CD4-positive, alpha-beta T cell (primary cell): ENCODE data around the gene ATXN1L. TPM values are rescaled to one million over a fixed set of nuclear protein-coding genes. Genes with fewer than 3 reads are reported as not detected.
A peak's percentile ranks its signal among the peaks of the same experiment; 100 is the strongest.

Experiments
- ATAC-seq: fragments of 200-7000 bp; cut with Tn5 transposase; one replicate; pipeline ENCODE4 v1.10.0; 2022; ENCODE audit warnings: mild to moderate bottlenecking; ENCODE audit not compliant: poor library complexity
- CTCF ChIA-PET: fragments of 350-600 bp; sonication (Branson Sonifier 250); formaldehyde crosslinking; loops from one replicate; lab custom pipeline; 2021; ENCODE audit warnings: antibody characterized with exemption, inconsistent platforms; lab: Charles Lee
- POLR2A ChIA-PET: fragments of 350-600 bp; sonication (Branson Sonifier 250); formaldehyde crosslinking; loops from one replicate; lab custom pipeline; 2021; ENCODE audit warnings: antibody characterized with exemption, inconsistent platforms; lab: Charles Lee
- DNase-seq, 14 experiments: peaks; one replicate each; pipeline ENCODE4 v3.0.0-alpha.2; 2013 to 2020; ENCODE audit warnings: mixed read lengths in 2 of 14
- H3K27ac ChIP-seq, 2 donors: one replicate each; pipeline versions ENCODE4 v1.5.1 to v1.7.0; 2013; ENCODE audit warnings: low read length in 2 of 2, low read depth in 1 of 2, mild to moderate bottlenecking in 1 of 2
- H3K27me3 ChIP-seq, 2 experiments: 1 replicate in 1 of 2; 2 replicates in 1 of 2; pipeline versions ENCODE4 v1.6.1 to v1.7.0; 2013; ENCODE audit warnings: low read length in 2 of 2, control low read depth in 1 of 2, mild to moderate bottlenecking in 1 of 2, moderate library complexity in 1 of 2; ENCODE audit not compliant: insufficient read depth in 2 of 2, control insufficient read depth in 1 of 2
- H3K36me3 ChIP-seq: one replicate; pipeline ENCODE4 v1.6.1; 2013; ENCODE audit warnings: low read length, control low read depth; ENCODE audit not compliant: insufficient read depth
- H3K4me1 ChIP-seq: one replicate; pipeline ENCODE4 v1.6.1; 2013; ENCODE audit warnings: low read length, control low read depth; ENCODE audit not compliant: insufficient read depth
- H3K4me3 ChIP-seq: one replicate; pipeline ENCODE4 v1.5.1; 2013; ENCODE audit warnings: mild to moderate bottlenecking, low read length, moderate library complexity
- H3K9me3 ChIP-seq, 2 experiments: 1 replicate in 1 of 2; 2 replicates in 1 of 2; pipeline versions ENCODE4 v1.6.1 to v1.7.0; 2013; ENCODE audit warnings: low read length in 2 of 2, mild to moderate bottlenecking in 2 of 2, control low read depth in 1 of 2, moderate library complexity in 1 of 2; ENCODE audit not compliant: control insufficient read depth in 1 of 2, insufficient read depth in 1 of 2
- H3K27ac Mint-ChIP-seq: one replicate; pipeline ENCODE4 v1.8.0; 2020; ENCODE audit warnings: mixed read lengths
- H3K27me3 Mint-ChIP-seq: one replicate; pipeline ENCODE4 v1.8.0; 2021; ENCODE audit warnings: mixed read lengths
- H3K36me3 Mint-ChIP-seq: one replicate; pipeline ENCODE4 v1.8.0; 2021; ENCODE audit warnings: low read depth, mixed read lengths
- H3K4me1 Mint-ChIP-seq: one replicate; pipeline ENCODE4 v1.8.0; 2021; ENCODE audit warnings: low read depth, mixed read lengths
- H3K4me3 Mint-ChIP-seq: one replicate; pipeline ENCODE4 v1.8.0; 2020; ENCODE audit warnings: mild to moderate bottlenecking, mixed read lengths
- H3K9me3 Mint-ChIP-seq: one replicate; pipeline ENCODE4 v1.8.0; 2020; ENCODE audit warnings: mixed read lengths
- intact Hi-C, 2 experiments: fragments of 100-400 bp; cut with DNase I in 1 of 2; cut with micrococcal nuclease in 1 of 2; formaldehyde crosslinking; loops; one replicate each; pipeline versions ENCODE4 v1.15.1 to v1.9.0; 2023 to 2025; cut with DNase I, micrococcal nuclease
- total RNA-seq, 174 experiments: library from RNA in 2 of 174; stranded (reverse) in 2 of 174; gene quantifications; one replicate each; pipeline ENCODE4 v1.2.3 and lab custom pipeline; 2021 to 2026
- TF ChIP-seq, protein P1 (sequence below): fragments of 200-600 bp; IDR thresholded peaks from one replicate; pipeline ENCODE4 v1.8.0; 2022; ENCODE audit warnings: antibody characterized with exemption, mild to moderate bottlenecking

The ATXN1L gene
- total RNA-seq, 2 experiments from 2014 or later, result 61.0 to 61.1 TPM

DNA sequence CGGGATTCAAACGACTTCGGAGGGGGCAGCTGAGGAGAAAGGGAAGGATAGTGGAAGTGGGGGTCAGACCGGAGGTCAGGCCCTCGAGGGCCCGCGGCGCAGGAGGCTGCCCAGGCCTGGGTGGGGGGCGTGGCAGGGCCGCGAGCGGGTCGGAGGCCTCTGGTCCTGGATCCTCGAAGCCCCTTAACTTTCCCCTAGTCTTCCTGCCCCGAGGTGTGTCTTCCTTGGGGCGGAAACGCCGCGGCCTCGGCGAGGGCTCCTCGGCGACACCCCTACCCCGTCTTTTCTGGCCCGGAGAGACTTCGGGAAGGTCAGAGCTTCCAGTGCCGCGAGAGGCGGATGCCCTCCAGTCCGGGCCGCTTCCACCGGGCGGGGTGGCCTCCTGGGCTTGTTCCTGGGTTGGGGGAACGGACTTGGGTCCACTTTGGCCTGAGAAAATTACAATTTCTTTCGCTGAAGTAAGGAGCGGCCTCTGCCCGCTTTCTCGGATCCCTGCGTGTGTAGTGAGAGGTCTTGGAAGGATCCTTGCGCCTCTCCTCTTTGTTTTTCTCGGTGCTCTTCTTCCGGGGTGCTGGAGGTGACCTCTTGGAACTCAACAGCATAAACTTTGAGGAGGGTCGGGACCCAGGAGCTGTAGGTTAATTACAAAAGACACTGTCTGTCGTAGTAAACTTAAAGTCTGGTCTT, 50.0 kb downstream of the ATXN1L start:
- peaks cover 25% of the 10 kb centered on the region for H3K36me3 Mint-ChIP-seq
- peaks cover 47% of the 10 kb centered on the region for H3K4me1 ChIP-seq
- peak overlapping the region; percentile 98 for H3K4me3 ChIP-seq

DNA sequence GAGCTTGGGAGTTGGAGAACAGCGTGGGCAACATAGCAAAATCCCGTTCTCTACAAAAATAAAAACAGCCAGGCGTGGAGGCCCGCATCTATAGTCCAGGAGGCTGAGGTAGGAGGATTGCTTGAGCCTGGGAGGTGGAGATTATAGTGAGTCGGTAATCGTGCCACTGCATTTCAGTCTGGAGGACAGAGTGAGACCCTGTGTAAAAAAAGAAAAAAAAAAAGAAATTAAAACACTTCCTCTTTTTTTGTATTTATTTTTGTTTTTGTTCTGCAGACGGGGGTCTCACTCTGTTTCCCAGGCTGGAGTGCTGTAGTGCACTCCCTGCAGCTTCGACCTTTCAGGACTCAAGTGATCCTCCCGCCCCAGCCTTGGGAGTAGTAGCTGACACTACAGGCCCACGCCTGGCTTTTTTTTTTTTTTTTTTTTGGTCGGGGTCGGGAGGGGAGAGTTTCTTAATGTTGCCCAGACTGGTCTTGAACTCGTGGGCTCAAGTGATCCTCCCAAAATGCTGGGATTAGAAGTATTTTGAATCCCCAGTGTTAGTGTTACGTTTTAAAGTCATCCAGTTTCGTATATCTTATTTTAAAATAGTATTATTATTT, 51.1 kb downstream of the ATXN1L start:
- no peaks in the 10 kb centered on the region for H3K27me3 Mint-ChIP-seq
- DNase-seq, result no peak

More for the DNA sequence above, 50.0 kb downstream of the ATXN1L start:
- DNase-seq, result peak in 6 of 14 experiments; percentile 26 to 51 (median 28)
- Mint-ChIP-seq H3K27me3 (no peaks in the 10 kb centered on the region), H3K4me3 (peak overlapping the region; percentile 99), H3K27ac (peak overlapping the region; percentile 98), H3K9me3 (no peaks in the 10 kb centered on the region), H3K4me1 (peaks cover 43% of the 10 kb centered on the region)
- H3K9me3 ChIP-seq, result no peaks in the 10 kb centered on the region
- peaks cover 2% of the 10 kb centered on the region for H3K36me3 ChIP-seq
- intact Hi-C loops, result loop anchor here (1.0 to 5.0 kb wide), 7 partner anchors 12 to 174 kb away; partner anchors contain the start of genes AP1G1 (in 1 of the 2), PHLPP2 (in 1 of the 2) and ZNF821 (in 1 of the 2)
- H3K27ac ChIP-seq, result peak overlapping the region; percentile 94 to 95
- ChIA-PET POLR2A (interaction anchor here (0.6 to 9.1 kb wide), 10 partner anchors 12 to 331 kb away, joined by 3 to 219 read pairs (median 3); partner anchors contain the start of genes AP1G1 and ZNF821), CTCF (interaction anchor here (0.9 to 7.9 kb wide), 2 partner anchors 12 to 66 kb away, joined by 3 to 100 read pairs; partner anchors contain the start of gene ZNF821)
- TF ChIP-seq, protein P1, sequence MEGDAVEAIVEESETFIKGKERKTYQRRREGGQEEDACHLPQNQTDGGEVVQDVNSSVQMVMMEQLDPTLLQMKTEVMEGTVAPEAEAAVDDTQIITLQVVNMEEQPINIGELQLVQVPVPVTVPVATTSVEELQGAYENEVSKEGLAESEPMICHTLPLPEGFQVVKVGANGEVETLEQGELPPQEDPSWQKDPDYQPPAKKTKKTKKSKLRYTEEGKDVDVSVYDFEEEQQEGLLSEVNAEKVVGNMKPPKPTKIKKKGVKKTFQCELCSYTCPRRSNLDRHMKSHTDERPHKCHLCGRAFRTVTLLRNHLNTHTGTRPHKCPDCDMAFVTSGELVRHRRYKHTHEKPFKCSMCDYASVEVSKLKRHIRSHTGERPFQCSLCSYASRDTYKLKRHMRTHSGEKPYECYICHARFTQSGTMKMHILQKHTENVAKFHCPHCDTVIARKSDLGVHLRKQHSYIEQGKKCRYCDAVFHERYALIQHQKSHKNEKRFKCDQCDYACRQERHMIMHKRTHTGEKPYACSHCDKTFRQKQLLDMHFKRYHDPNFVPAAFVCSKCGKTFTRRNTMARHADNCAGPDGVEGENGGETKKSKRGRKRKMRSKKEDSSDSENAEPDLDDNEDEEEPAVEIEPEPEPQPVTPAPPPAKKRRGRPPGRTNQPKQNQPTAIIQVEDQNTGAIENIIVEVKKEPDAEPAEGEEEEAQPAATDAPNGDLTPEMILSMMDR, result no peak
- ATAC-seq, result peak; percentile 6
- H3K27me3 ChIP-seq, result no peaks in the 10 kb centered on the region

DNA sequence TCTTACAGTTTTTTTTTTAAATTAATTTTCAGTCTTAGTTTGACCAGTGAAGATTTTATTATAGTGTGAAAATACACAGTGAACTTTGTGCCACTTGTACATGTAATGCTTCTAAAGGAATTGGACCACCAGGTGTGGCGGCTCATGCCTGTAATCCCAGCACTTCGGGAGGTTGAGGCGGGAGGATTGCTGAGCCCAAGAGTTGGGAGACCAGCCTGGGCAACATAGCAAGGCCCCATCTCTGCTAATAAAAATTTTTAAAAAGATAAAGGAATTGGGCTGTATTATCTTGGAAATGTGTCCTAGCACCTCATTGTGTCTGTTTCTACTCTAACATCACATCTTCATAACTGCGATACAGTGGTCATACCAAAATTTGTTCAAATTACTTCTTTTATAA, 53.4 kb downstream of the ATXN1L start:
- TF ChIP-seq, protein P1, result no peak
- H3K4me1 ChIP-seq, result peaks cover 56% of the 10 kb centered on the region

More for the DNA sequence above, 51.1 kb downstream of the ATXN1L start:
- Mint-ChIP-seq H3K36me3 (peaks cover 25% of the 10 kb centered on the region), H3K27ac (peak overlapping the region; percentile 98), H3K4me1 (peaks cover 51% of the 10 kb centered on the region), H3K9me3 (no peaks in the 10 kb centered on the region), H3K4me3 (peak overlapping the region; percentile 99)
- intact Hi-C loops, result loop anchor here in 1 of 2 experiments (5.0 kb wide), 1 partner anchor 175 kb away; the partner anchor contains the start of gene PHLPP2
- Histone ChIP-seq H3K4me3 (peak overlapping the region; percentile 98), H3K36me3 (peaks cover 2% of the 10 kb centered on the region), H3K27me3 (no peaks in the 10 kb centered on the region), H3K27ac (no peak overlapping the region), H3K9me3 (no peaks in the 10 kb centered on the region), H3K4me1 (peaks cover 52% of the 10 kb centered on the region)
- POLR2A ChIA-PET, result interaction anchor here (0.6 to 9.1 kb wide), 3 partner anchors 13 to 332 kb away, joined by 3 to 219 read pairs (median 89); partner anchors contain the start of genes AP1G1 and ZNF821
- CTCF ChIA-PET, result interaction anchor here (1.0 to 7.9 kb wide), 2 partner anchors 13 to 34 kb away, joined by 3 to 100 read pairs; partner anchors contain the start of gene ZNF821
- ATAC-seq, result no peak
- TF ChIP-seq, protein P1, result no peak

More for the DNA sequence above, 53.4 kb downstream of the ATXN1L start:
- no peaks in the 10 kb centered on the region for H3K9me3 Mint-ChIP-seq
- Histone ChIP-seq H3K27ac (no peak overlapping the region), H3K27me3 (no peaks in the 10 kb centered on the region), H3K4me3 (no peak overlapping the region), H3K36me3 (peaks cover 2% of the 10 kb centered on the region), H3K9me3 (no peaks in the 10 kb centered on the region)
- peak overlapping the region; percentile 63 for H3K4me3 Mint-ChIP-seq
- peak overlapping the region; percentile 98 for H3K27ac Mint-ChIP-seq
- ATAC-seq (no peak), DNase-seq (no peak)
- intact Hi-C loops, result loop anchor here in 1 of 2 experiments (5.0 kb wide), 1 partner anchor 177 kb away; the partner anchor contains the start of gene PHLPP2
- H3K27me3 Mint-ChIP-seq, result no peaks in the 10 kb centered on the region
- H3K4me1 Mint-ChIP-seq, result peaks cover 69% of the 10 kb centered on the region
- peaks cover 25% of the 10 kb centered on the region for H3K36me3 Mint-ChIP-seq
- CTCF ChIA-PET, result interaction anchor here (0.7 to 2.9 kb wide), 3 partner anchors 17 to 62 kb away, joined by 3 to 11 read pairs (median 4); no protein-coding TSS in a partner anchor
- POLR2A ChIA-PET, result interaction anchor here (0.7 to 9.1 kb wide), 3 partner anchors 16 to 437 kb away, joined by 4 to 219 read pairs (median 12); partner anchors contain the start of genes AP1G1, ZNF23 and ZNF821
